SK-N-SH (cell line): ENCODE data around the gene RIN3.

Experiments used
- CHD2 ChIP-seq: fragments of 150-350 bp; IDR thresholded peaks from 2 replicates; pipeline ENCODE4 v1.6.1; 2018; ENCODE audit warnings: low read length; ENCODE audit not compliant: partially characterized antibody
- CTCF ChIP-seq: fragments of 200-600 bp; sonication (generic); IDR thresholded peaks from 2 replicates; pipeline ENCODE4 v1.6.1; 2017; ENCODE audit warnings: antibody characterized with exemption, mild to moderate bottlenecking, moderate library complexity
- EZH2phosphoT487 ChIP-seq: fragments of 200-600 bp; sonication (generic); IDR thresholded peaks from 2 replicates; pipeline ENCODE4 v1.6.1; 2017; ENCODE audit warnings: low read depth, mixed run types, mild to moderate bottlenecking, antibody characterized with exemption, moderate library complexity, borderline replicate concordance
- GABPA ChIP-seq: IDR thresholded peaks from 2 replicates; pipeline ENCODE4 v1.4.0; 2012; ENCODE audit warnings: low read depth, mild to moderate bottlenecking
- REST ChIP-seq: IDR thresholded peaks from 2 replicates; pipeline ENCODE4 v1.6.1; 2012; ENCODE audit warnings: mild to moderate bottlenecking, low read depth, low read length, moderate library complexity
- RFX5 ChIP-seq: IDR thresholded peaks from 2 replicates; pipeline ENCODE4 v1.6.1; 2012; ENCODE audit warnings: mild to moderate bottlenecking, improper control_type of control experiment, low read length
- TAF1 ChIP-seq: IDR thresholded peaks from 2 replicates; pipeline ENCODE4 v1.6.1; 2012; ENCODE audit warnings: low read depth, mild to moderate bottlenecking, low read length, moderate library complexity, borderline replicate concordance
- TEAD4 ChIP-seq: IDR thresholded peaks from 2 replicates; pipeline ENCODE4 v1.4.0; 2012; ENCODE audit warnings: mild to moderate bottlenecking, borderline replicate concordance; ENCODE audit not compliant: insufficient read depth
- USF1 ChIP-seq: IDR thresholded peaks from 2 replicates; pipeline ENCODE4 v1.4.0; 2012; ENCODE audit warnings: low read depth, borderline replicate concordance
- TF ChIP-seq, protein P1 (sequence below): fragments of 150-350 bp; IDR thresholded peaks from 2 replicates; pipeline ENCODE4 v1.6.1; 2017; ENCODE audit warnings: antibody characterized with exemption, low read length, low read depth, borderline replicate concordance

- TF ChIP-seq EZH2phosphoT487 (no peak), GABPA (no peak), CTCF (no peak), REST (no peak), USF1 (no peak), TAF1 (no peak), RFX5 (no peak), CHD2 (no peak), TEAD4 (no peak)
- TF ChIP-seq, protein P1, sequence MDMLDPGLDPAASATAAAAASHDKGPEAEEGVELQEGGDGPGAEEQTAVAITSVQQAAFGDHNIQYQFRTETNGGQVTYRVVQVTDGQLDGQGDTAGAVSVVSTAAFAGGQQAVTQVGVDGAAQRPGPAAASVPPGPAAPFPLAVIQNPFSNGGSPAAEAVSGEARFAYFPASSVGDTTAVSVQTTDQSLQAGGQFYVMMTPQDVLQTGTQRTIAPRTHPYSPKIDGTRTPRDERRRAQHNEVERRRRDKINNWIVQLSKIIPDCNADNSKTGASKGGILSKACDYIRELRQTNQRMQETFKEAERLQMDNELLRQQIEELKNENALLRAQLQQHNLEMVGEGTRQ: no peak
Observed at GRCh38 chr14:92546347-92547053, 32.9 kb downstream of the RIN3 start.
